ENCODE data around the gene STAMBPL1.

The STAMBPL1 gene

DNA sequence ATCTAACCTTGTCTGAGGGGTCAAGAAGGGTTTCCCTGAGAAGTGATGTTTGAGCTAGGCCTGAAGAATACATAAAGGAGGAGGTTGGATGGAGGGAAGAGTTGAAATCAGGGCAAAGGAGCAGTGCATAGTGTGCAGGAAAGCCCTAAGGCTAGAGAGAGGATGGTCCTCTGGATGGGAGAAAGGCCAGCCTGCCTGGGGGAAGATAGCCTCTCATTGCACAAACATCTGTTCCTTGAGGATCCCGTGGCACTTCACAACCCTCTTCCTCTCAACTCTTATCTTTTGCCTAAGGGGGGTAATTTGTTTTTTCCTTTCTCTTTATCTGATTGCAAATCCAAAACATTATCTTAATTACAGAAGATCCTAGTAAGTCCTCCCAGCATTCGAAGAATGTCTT, 35.7 kb downstream of the STAMBPL1 start:
- TF ChIP-seq, protein P1, sequence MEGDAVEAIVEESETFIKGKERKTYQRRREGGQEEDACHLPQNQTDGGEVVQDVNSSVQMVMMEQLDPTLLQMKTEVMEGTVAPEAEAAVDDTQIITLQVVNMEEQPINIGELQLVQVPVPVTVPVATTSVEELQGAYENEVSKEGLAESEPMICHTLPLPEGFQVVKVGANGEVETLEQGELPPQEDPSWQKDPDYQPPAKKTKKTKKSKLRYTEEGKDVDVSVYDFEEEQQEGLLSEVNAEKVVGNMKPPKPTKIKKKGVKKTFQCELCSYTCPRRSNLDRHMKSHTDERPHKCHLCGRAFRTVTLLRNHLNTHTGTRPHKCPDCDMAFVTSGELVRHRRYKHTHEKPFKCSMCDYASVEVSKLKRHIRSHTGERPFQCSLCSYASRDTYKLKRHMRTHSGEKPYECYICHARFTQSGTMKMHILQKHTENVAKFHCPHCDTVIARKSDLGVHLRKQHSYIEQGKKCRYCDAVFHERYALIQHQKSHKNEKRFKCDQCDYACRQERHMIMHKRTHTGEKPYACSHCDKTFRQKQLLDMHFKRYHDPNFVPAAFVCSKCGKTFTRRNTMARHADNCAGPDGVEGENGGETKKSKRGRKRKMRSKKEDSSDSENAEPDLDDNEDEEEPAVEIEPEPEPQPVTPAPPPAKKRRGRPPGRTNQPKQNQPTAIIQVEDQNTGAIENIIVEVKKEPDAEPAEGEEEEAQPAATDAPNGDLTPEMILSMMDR (IDR thresholded peaks at IDR 0.05; ENCODE audit: extremely low read depth, insufficient read depth, missing control alignments) = no peak
- in situ Hi-C loops (cut with MboI; ENCODE audit: low pct_unique_long_range_greater_than_20kb, low sequenced_read_pairs, unreplicated experiment) = no loop called here

DNA sequence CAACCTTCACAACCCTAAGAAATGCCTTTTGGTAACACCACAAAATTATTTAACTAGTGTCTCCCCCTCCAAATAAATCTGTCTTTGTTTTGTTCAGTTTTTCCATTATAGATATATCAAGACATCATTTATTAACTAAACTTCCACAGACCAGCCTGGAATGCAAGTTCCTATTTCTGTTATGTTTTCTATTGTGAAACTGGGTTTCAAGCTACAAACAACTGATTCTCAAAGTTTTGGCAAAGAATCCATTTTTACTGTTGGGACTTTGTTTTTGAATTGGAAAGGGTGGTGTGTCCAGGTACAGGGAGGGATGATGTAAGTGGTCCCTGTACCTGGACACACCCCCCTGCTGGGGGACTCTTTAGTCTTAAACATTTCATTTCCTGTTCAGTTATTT, 36.2 kb downstream of the STAMBPL1 start:
- in situ Hi-C loops (cut with MboI; ENCODE audit: low pct_unique_long_range_greater_than_20kb, low sequenced_read_pairs, unreplicated experiment) = no loop called here
- no peak for DNase-seq (ENCODE audit: low spot score)
- TF ChIP-seq, protein P1 (IDR thresholded peaks at IDR 0.05; ENCODE audit: extremely low read depth, insufficient read depth, missing control alignments) = no peak

More for the DNA sequence above, 35.7 kb downstream of the STAMBPL1 start:
- DNase-seq (ENCODE audit: low spot score) = no peak

DNA sequence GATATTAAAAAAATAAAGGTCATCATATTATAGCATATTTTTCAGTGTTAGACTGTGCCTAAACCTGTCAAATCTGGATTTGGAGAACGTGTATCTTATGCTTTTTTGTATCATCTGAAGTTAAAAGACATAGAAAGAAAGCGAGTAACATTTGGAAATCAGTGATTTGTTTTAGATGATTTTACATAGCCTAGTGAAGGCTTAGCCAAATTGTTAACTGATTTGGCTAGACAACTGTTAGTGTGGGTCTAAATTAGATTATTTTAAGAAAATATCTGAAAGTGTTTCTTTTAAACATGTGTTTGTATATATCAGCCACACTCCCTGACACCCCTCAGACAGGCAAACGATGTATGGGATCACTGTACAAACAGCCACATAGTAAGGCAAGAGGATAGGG, 36.9 kb downstream of the STAMBPL1 start:
- no peak for DNase-seq (ENCODE audit: low spot score)
- in situ Hi-C loops (cut with MboI; ENCODE audit: low pct_unique_long_range_greater_than_20kb, low sequenced_read_pairs, unreplicated experiment) = no loop called here
- TF ChIP-seq, protein P1 (IDR thresholded peaks at IDR 0.05; ENCODE audit: extremely low read depth, insufficient read depth, missing control alignments) = no peak

DNA sequence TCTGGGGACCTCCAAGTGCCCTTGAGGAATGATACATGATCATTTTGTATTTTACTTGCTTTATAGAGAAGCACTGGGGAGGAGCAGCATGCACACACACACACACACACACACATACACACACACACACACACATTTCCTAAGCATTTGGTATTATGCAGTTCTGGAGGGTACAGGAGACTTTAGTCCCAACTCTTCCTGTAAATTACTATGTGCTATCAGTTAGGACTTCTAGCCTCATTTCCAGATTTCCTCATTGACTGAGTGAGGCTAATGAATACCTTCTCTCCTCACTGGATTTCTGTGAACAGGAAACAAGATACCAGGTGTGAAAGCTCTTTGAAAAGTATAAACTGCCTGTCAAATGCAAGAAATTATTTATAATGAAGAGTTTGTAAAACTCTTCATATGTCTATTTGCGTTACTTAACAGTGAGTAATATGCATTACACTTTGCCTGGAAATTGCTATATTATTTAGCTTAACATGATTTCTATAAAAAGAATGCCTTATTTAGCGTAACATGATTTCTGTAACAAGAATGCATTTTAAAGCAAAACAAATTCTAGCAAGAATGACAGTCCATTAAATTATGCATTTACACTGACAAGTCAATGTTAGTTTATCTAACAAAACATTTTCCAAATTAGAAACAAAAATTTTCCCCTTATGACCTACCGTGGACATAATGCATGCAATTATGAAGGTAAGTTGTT, 38.3 kb downstream of the STAMBPL1 start:
- in situ Hi-C loops (cut with MboI; ENCODE audit: low pct_unique_long_range_greater_than_20kb, low sequenced_read_pairs, unreplicated experiment) = no loop called here
- TF ChIP-seq, protein P1 (IDR thresholded peaks at IDR 0.05; ENCODE audit: extremely low read depth, insufficient read depth, missing control alignments) = no peak
- no peak for DNase-seq (ENCODE audit: low spot score)

DNA sequence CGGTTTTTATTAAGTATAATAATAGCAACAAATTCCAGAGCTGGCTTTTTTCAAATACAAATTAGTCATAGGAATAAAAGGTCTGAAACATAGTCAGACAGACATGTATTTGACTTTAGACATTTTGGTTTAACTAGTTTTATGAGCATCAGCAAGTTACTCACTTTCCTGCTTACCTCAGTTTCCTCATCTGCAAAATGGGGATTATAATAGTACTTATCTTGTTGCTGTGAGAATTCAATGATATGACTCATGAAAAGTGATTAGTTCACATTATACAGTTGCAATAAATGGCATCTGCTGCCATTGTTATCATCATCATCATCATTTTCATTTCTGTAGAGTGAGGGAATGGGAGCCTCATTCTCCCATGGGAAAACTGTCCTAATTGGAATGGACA, 39.0 kb downstream of the STAMBPL1 start:
- in situ Hi-C loops (cut with MboI; ENCODE audit: low pct_unique_long_range_greater_than_20kb, low sequenced_read_pairs, unreplicated experiment) = no loop called here

DNA sequence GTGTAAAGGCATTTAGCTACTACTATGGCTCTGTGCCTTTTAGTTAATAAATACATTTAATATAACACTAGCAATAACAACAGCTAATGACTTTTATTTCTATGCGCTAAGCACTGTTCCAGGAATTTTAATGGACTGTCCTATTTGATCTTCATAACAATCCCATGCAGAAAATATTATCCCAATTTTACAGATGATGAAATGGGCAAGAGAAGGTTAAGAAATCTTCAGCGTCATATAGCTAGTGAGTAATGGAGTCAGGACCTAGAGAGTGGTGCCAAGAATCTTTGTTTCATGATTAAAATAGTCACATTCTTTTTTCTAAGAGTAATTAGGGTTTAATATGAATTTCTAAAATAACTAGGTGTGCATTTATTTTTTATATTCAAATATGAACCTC, 40.2 kb downstream of the STAMBPL1 start:
- in situ Hi-C loops (cut with MboI; ENCODE audit: low pct_unique_long_range_greater_than_20kb, low sequenced_read_pairs, unreplicated experiment) = loop anchor here (10.0 kb wide), 1 partner anchor 355 kb away; no protein-coding TSS in a partner anchor
- no peak for DNase-seq (ENCODE audit: low spot score)
- TF ChIP-seq, protein P1 (IDR thresholded peaks at IDR 0.05; ENCODE audit: extremely low read depth, insufficient read depth, missing control alignments) = no peak

More for the DNA sequence above, 39.0 kb downstream of the STAMBPL1 start:
- TF ChIP-seq, protein P1 (IDR thresholded peaks at IDR 0.05; ENCODE audit: extremely low read depth, insufficient read depth, missing control alignments) = no peak
- DNase-seq (ENCODE audit: low spot score) = no peak
